HG03354 (cell line): ENCODE results near the gene PINK1.
"Not testable (repeated sequence)": the region's sequence is repeated elsewhere in the genome, so short reads cannot be mapped to it uniquely, and the experiment has no call there.

Experiments
- ATAC-seq: cut with Tn5 transposase; IDR thresholded peaks from one replicate; pipeline ENCODE4 v1.9.1; 2021; ENCODE audit warnings: mild to moderate bottlenecking; ENCODE audit not compliant: unreplicated experiment, poor library complexity, severe bottlenecking

PINK1 gene

GRCh38 chr1:20668581-20668980, 35.3 kb downstream of the PINK1 start:
- no peak for ATAC-seq

GRCh38 chr1:20670936-20671335, 37.7 kb downstream of the PINK1 start:
- ATAC-seq, result no peak

- no peak for ATAC-seq
Measured at GRCh38 chr1:20672265-20672632, 39.0 kb downstream of the PINK1 start.

- ATAC-seq, result not testable (repeated sequence)
Measured at GRCh38 chr1:20673626-20674025, 40.4 kb downstream of the PINK1 start.

- no peak for ATAC-seq
Measured at GRCh38 chr1:20678599-20678998, 45.3 kb downstream of the PINK1 start.

GRCh38 chr1:20680269-20680668, 47.0 kb downstream of the PINK1 start:
- no peak for ATAC-seq

GRCh38 chr1:20681999-20682398, 48.7 kb downstream of the PINK1 start:
- no peak for ATAC-seq

GRCh38 chr1:20682571-20683236, 49.4 kb downstream of the PINK1 start:
- ATAC-seq, result no peak

- ATAC-seq, result no peak
Measured at GRCh38 chr1:20683614-20684013, 50.4 kb downstream of the PINK1 start.

GRCh38 chr1:20684050-20684620, 50.9 kb downstream of the PINK1 start:
- ATAC-seq, result no peak

GRCh38 chr1:20684651-20685050, 51.4 kb downstream of the PINK1 start:
- no peak for ATAC-seq

- no peak for ATAC-seq
Measured at GRCh38 chr1:20685099-20685662, 51.9 kb downstream of the PINK1 start.

GRCh38 chr1:20685741-20686140, 52.5 kb downstream of the PINK1 start:
- ATAC-seq, result no peak

GRCh38 chr1:20686883-20687725, 53.8 kb downstream of the PINK1 start:
- ATAC-seq, result no peak

- ATAC-seq, result no peak
Measured at GRCh38 chr1:20689645-20690056, 56.4 kb downstream of the PINK1 start.

GRCh38 chr1:20691872-20692271, 58.6 kb downstream of the PINK1 start:
- no peak for ATAC-seq

- ATAC-seq, result no peak
Measured at GRCh38 chr1:20693623-20694022, 60.4 kb downstream of the PINK1 start.

- no peak for ATAC-seq
Measured at GRCh38 chr1:20695515-20695914, 62.3 kb downstream of the PINK1 start.

GRCh38 chr1:20696397-20697333, 63.4 kb downstream of the PINK1 start:
- peak; percentile 86 for ATAC-seq

- ATAC-seq, result no peak
Measured at GRCh38 chr1:20697563-20697962, 64.3 kb downstream of the PINK1 start.
